ENCODE measurements around the gene PPP1R12B.
"Not testable (repeated sequence)": the region's sequence is repeated elsewhere in the genome, so short reads cannot be mapped to it uniquely, and the experiment has no call there.

The PPP1R12B gene

DNA sequence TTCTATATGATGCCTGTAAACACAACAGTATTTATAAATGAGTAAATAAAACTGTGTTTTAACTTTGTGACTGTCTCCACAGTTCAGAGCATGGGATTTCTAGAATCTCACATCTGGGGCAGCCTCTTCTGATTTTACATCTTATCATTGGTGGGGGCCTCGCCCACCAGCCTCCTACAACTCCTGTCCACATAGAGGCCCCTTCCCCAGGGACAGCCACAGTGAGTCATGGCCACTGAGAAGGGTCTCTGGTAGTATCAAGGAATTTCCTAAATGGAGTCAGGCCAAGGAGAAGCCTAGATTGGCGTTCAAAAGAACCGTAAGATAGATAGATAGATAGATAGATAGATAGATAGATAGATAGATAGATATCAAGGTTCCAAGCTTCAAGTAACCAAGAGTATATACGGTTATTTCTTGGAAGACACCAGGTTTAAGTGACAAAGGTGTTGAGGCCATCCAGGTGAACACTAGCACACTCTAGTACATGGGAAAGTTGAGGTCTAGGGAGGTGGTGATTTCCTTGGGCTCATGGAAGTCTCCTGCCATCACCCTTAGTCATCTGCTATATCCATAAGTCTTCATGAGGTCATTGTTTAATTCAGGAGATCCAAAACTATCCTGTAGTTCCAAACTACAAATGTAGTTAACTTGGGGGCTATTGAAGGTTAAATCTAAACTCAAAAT lies 240.1 kb downstream of the PPP1R12B start:
- DNase-seq, result no peak

- DNase-seq, result no peak
Observed at GRCh38 chr1:202589190-202589930, 240.9 kb downstream of the PPP1R12B start.

- DNase-seq, result no peak
Observed at GRCh38 chr1:202590126-202590525, 241.6 kb downstream of the PPP1R12B start.

- no peak for DNase-seq
Observed at GRCh38 chr1:202590975-202591411, 242.5 kb downstream of the PPP1R12B start.

GRCh38 chr1:202591515-202591914 lies 243.0 kb downstream of the PPP1R12B start:
- DNase-seq, result no peak

DNA sequence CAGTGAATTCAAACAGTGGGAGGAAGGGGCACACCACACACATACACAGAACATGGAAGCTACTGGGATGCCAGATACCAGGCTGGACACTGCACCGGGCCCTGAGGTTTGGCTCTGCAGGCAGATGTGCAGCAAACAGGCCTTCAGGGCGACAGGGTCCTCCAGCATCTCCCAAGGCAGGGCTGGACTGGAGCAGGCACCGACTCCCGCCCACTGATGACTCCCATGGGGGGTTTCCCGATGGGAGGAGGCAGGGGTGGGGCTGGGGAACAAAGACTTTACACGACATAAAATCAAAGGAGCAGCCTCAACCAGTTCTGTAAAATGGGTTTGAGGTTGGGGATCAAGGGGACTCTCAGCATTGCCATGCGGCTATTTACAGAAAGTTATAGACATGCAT lies 243.6 kb downstream of the PPP1R12B start:
- DNase-seq, result no peak

GRCh38 chr1:202593845-202594244 lies 245.3 kb downstream of the PPP1R12B start:
- no peak for DNase-seq

DNA sequence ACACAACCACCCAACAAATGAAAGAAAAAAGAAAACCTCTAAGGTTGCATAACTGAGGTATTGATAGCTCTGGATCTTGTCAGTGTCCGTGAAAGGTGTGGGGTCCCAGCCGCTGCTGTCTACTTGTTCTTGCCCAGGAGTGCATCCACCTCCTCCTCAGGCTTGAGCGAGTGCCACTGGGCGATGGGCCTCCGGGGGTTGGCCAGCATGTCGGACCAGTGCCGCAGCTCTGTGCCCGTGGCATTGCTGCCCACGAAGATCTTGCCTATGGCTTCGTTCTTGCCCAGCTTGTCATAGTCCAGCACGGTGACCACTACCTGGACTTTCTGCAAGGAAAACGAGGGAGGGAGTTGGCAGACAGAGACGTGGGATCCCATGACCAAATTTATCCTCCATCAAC lies 248.1 kb downstream of the PPP1R12B start:
- no peak for DNase-seq

GRCh38 chr1:202597090-202597761 lies 248.7 kb downstream of the PPP1R12B start:
- no peak for DNase-seq

GRCh38 chr1:202599669-202600431 lies 251.4 kb downstream of the PPP1R12B start:
- DNase-seq, result no peak

GRCh38 chr1:202600432-202601041 lies 252.0 kb downstream of the PPP1R12B start:
- no peak for DNase-seq

GRCh38 chr1:202603435-202603834 lies 254.9 kb downstream of the PPP1R12B start:
- no peak for DNase-seq

DNA sequence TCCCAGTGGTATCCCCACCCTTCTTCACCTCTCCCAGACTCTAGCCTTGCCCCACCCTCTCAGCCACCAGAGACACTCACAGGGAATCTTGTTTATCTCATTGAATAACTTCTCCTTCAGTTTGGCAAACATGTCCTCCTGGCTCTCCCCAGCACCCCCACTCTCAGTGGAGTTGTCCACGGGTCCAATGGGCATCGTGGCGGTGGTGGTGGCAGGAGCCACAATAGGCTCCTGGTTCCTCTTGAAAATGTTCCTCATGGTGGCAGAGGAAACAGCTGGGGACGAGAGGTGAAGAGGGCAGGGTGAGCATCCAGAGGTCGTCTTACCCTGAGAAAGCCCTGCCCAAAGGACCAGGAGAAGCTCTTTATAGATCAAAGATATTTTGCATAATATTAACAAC lies 257.0 kb downstream of the PPP1R12B start:
- DNase-seq, result no peak

DNA sequence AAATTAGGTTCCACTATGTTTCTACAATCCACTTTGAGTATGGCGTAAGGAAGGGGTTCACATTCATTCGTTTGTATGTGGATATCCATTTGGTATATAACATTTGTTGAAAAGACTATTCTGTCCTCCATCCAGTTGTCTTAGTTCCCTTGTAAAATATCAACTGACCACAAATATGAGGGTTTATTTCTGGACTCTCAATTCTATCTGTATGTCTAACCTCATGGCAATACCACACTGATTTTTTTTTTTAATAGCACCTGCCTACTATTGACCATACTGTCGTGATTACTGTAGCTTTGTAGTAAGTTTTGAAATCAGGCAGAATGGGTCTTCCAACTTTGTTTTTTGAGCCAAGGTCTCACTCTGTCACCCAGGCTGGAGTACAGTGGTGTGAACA lies 263.5 kb downstream of the PPP1R12B start:
- not testable (repeated sequence) for DNase-seq

- DNase-seq, result no peak
Observed at GRCh38 chr1:202613571-202613970, 265.1 kb downstream of the PPP1R12B start.

- DNase-seq, result not testable (repeated sequence)
Observed at GRCh38 chr1:202614363-202615207, 266.1 kb downstream of the PPP1R12B start.

DNA sequence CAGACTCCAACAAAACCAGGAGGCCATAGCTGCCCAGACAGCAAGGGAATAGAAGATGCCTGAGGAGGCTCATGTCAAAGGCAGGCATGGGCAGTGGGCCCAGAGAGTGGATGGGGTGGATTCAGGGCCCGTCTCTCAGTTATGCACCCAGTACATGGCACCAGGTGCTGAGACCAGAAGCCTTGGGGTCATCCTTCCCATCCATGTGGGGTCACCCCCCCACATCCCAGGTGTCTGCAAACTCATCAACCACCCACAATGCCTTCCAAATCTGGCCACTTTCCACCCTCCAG lies 266.7 kb downstream of the PPP1R12B start:
- DNase-seq, result not testable (repeated sequence)

- no peak for DNase-seq
Observed at GRCh38 chr1:202615501-202616354, 267.2 kb downstream of the PPP1R12B start.

DNA sequence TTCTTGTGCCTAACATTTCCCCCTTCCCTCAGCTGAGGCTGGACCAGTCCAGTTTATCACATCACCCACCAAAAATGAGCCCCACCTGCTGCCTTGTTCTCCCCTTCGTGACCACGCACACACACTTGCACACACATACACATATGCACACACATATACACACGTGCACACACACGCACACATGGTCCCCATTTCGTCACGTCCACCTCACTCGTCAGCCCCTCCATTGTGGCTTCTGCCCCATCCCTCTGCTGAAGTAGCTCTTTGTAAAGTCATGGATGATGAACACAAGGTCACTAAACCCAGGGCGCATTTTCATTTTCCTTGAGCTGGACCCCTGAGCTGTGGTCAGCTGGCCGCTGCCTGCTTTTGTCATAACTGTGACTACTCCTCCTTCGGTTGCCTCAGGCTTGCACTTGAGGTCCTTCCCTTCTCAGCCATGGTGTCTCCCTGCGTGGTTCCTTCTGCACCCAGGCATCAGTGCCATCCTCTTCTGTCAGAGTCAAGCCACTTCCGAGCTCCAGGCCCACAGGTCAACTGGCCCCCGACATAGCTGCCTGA lies 267.9 kb downstream of the PPP1R12B start:
- no peak for DNase-seq

GRCh38 chr1:202619012-202619411 lies 270.5 kb downstream of the PPP1R12B start:
- DNase-seq, result not testable (repeated sequence)

DNA sequence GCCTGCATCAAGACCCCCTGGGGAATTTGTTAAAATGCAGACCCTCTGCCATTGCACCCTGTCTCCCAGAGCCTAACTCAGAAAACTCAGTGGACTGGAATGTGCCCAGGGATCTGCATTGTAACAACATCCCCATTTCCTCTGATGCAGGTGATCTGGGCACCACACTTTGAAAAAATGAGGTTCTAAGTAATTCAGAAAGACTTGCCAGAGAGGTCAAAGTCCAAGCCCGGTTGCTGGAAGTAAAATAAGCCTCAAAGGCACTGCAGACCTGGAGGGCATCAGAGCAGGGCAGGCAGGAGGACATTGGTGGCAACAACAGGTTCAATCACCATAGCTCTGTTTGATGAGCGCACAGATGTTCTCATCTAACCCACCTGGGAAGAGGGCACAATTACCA lies 271.0 kb downstream of the PPP1R12B start:
- no peak for DNase-seq
